ENCODE results near the gene KIR2DL1.

DNA sequence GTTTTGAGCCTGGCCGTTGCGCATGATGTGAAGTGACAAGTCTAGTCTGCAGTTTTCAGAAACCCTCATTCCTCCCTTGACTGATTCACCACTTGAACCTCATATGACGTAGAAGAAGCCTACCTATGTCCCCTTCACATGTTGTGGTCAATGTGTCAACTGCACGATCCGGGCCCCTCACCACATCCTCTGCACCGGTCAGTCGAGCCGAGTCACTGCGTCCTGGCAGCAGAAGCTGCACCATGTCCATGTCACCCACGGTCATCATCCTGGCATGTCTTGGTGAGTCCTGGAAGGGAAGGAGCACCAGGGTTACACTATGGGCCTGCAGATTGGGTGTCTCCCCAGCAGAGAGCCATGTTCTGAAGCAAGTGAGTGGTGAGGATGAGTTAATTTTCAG lies 33.8 kb downstream of the KIR2DL1 start, which contains the start of gene KIR2DL4:
- TF ChIP-seq, protein P1, sequence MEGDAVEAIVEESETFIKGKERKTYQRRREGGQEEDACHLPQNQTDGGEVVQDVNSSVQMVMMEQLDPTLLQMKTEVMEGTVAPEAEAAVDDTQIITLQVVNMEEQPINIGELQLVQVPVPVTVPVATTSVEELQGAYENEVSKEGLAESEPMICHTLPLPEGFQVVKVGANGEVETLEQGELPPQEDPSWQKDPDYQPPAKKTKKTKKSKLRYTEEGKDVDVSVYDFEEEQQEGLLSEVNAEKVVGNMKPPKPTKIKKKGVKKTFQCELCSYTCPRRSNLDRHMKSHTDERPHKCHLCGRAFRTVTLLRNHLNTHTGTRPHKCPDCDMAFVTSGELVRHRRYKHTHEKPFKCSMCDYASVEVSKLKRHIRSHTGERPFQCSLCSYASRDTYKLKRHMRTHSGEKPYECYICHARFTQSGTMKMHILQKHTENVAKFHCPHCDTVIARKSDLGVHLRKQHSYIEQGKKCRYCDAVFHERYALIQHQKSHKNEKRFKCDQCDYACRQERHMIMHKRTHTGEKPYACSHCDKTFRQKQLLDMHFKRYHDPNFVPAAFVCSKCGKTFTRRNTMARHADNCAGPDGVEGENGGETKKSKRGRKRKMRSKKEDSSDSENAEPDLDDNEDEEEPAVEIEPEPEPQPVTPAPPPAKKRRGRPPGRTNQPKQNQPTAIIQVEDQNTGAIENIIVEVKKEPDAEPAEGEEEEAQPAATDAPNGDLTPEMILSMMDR (IDR thresholded peaks at IDR 0.05; ENCODE audit: low read depth, low read length) = no peak
- no peak for TF ChIP-seq EZH2phosphoT487 (IDR thresholded peaks at IDR 0.05; ENCODE audit: low read depth)

Data from OCI-LY3 (cell line).